ENCODE results near the gene IDI1. TPM values are rescaled to one million over a fixed set of nuclear protein-coding genes. Genes with fewer than 3 reads are reported as not detected.

Gene IDI1
- total and polyA plus RNA-seq, 2 of the 4 experiments (the other 2 are of a cell fraction) = 27.3 to 27.4 TPM

DNA sequence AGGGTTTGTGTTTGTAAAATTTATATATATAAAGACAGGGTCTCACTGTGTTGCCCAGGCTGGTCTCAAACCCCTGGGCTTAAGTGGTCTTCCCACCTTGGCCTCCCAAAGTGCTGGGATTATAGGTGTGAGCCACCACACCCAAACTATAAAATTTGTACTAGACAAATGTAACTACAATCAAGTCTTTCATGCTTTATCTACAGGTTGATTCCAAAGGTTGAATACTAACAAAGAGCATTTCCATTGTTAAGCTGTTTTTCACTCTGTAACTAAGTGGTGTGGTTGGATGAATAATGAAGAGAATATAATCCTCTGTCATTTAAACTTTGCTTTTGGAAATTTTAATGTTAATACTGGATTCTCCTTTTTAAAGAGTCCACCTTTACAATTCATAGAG lies 29.7 kb upstream of the IDI1 start:
- no peak overlapping the region for H3K9ac ChIP-seq (ENCODE audit: low read depth, low read length)

More for the DNA sequence above, 29.7 kb upstream of the IDI1 start:
- H3K27me3 ChIP-seq (ENCODE audit: control insufficient read depth, insufficient read depth, low read length) = no peaks in the 10 kb centered on the region
- H4K5ac ChIP-seq (ENCODE audit: low read depth, low read length) = no peak overlapping the region
- no peaks in the 10 kb centered on the region for H3K9me3 ChIP-seq (ENCODE audit: control insufficient read depth, insufficient read depth, low read length)
- no peaks in the 10 kb centered on the region for H3K4me1 ChIP-seq (ENCODE audit: control insufficient read depth, insufficient read depth, low read length)
- H4K91ac ChIP-seq (ENCODE audit: insufficient read depth, low read depth, low read length) = no peak overlapping the region
- ChIA-PET POLR2A (ENCODE audit: unreplicated experiment) (no interaction called here), CTCF (no interaction called here)
- H3K4ac ChIP-seq (ENCODE audit: low read depth, low read length) = no peak overlapping the region
- in situ Hi-C loops (cut with MboI; ENCODE audit: low sequenced_read_pairs) = no loop called here
- H2BK15ac ChIP-seq (ENCODE audit: low read depth, low read length) = no peak overlapping the region
- no peak overlapping the region for H2AK9ac ChIP-seq (replicated peaks; ENCODE audit: low read depth, low read length, poor library complexity)
- no peak overlapping the region for H2BK20ac ChIP-seq (ENCODE audit: low read depth, low read length)
- TF ChIP-seq RAD21 (IDR thresholded peaks at IDR 0.05; ENCODE audit: low read length) (no peak), NFE2L2 (IDR thresholded peaks at IDR 0.05; ENCODE audit: low read depth, low read length) (no peak), MXI1 (IDR thresholded peaks at IDR 0.05; ENCODE audit: borderline replicate concordance, low read depth, low read length) (no peak)
- TF ChIP-seq, protein P1, sequence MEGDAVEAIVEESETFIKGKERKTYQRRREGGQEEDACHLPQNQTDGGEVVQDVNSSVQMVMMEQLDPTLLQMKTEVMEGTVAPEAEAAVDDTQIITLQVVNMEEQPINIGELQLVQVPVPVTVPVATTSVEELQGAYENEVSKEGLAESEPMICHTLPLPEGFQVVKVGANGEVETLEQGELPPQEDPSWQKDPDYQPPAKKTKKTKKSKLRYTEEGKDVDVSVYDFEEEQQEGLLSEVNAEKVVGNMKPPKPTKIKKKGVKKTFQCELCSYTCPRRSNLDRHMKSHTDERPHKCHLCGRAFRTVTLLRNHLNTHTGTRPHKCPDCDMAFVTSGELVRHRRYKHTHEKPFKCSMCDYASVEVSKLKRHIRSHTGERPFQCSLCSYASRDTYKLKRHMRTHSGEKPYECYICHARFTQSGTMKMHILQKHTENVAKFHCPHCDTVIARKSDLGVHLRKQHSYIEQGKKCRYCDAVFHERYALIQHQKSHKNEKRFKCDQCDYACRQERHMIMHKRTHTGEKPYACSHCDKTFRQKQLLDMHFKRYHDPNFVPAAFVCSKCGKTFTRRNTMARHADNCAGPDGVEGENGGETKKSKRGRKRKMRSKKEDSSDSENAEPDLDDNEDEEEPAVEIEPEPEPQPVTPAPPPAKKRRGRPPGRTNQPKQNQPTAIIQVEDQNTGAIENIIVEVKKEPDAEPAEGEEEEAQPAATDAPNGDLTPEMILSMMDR (conservative IDR thresholded peaks at IDR 0.05; ENCODE audit: low read depth, low read length) = no peak
- H3K18ac ChIP-seq (ENCODE audit: low read depth, low read length) = no peak overlapping the region
- no peak overlapping the region for H3K4me3 ChIP-seq (ENCODE audit: insufficient read depth, low read depth, low read length)
- intact Hi-C loops (cut with micrococcal nuclease) = no loop called here
- no TSS peak for BruUV-seq (replicated peaks)
- H3K9me1 ChIP-seq (ENCODE audit: insufficient read depth, low read length) = no peaks in the 10 kb centered on the region
- no peak overlapping the region for H3K27ac ChIP-seq (ENCODE audit: insufficient read depth, low read length)
- H3K36me3 ChIP-seq (ENCODE audit: control insufficient read depth, insufficient read depth, low read length) = peaks cover 30% of the 10 kb centered on the region
- no peak overlapping the region for H3K56ac ChIP-seq (ENCODE audit: extremely low read depth, insufficient read depth, low read length)
- no peak overlapping the region for H3K23ac ChIP-seq (ENCODE audit: low read depth, low read length)
- H2AK5ac ChIP-seq (ENCODE audit: low read depth, low read length) = no peak overlapping the region
- H4K20me1 ChIP-seq (ENCODE audit: insufficient read depth, low read length) = no peaks in the 10 kb centered on the region; the same call in 1 of the 2 replicates
- no peak overlapping the region for H2BK5ac ChIP-seq (ENCODE audit: low read depth, low read length, poor library complexity, severe bottlenecking)
- H3K79me1 ChIP-seq (ENCODE audit: low read depth in 1 of 2, low read length in 2 of 2) = peaks cover 18 to 23% of the 10 kb centered on the region in 2 experiments
- H4K8ac ChIP-seq (ENCODE audit: low read depth in 2 of 2, low read length in 2 of 2) = no peak overlapping the region
- no peak for ATAC-seq (ENCODE audit: low read depth)
- no peak overlapping the region for H3K4me2 ChIP-seq (ENCODE audit: low read depth, low read length)
- H2BK120ac ChIP-seq (ENCODE audit: low read depth, low read length) = no peak overlapping the region
- dilution Hi-C loops (cut with HindIII; ENCODE audit: low sequenced_read_pairs, unreplicated experiment) = no loop called here
- no peak for DNase-seq
- H3K14ac ChIP-seq (replicated peaks; ENCODE audit: low read depth, low read length) = no peak overlapping the region
- no peak overlapping the region for H2AFZ ChIP-seq (replicated peaks; ENCODE audit: low read length, poor library complexity)
